ENCODE results near the gene TADA1. TPM values are rescaled to one million over a fixed set of nuclear protein-coding genes. Genes with fewer than 3 reads are reported as not detected.

Gene TADA1
- total RNA-seq, 1 experiment from 2014 or later, result 16.6 TPM

DNA sequence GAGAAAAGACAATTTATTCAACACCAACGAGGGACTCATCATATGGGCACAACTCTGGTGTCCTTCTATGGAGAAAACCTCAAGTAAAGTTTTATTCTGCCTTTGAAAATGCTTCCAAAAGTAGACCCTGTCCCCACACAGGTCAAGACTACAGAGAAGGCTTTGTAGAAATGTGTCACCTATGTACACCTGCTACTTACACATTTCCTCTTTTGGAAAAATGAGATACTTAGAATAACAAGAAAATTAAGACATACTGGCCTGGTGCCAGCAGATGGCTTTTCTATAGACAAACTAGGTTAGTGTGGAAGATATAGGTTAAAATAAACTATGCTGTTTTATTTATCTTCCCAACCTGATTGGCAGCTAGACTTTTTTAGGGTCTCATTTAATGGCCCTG, 23.1 kb downstream of the TADA1 start:
- H3K9me3 Mint-ChIP-seq, result no peaks in the 10 kb centered on the region
- no peak for TF ChIP-seq FOXK1 (CRISPR knock-in tag; IDR thresholded peaks at IDR 0.05)
- TF ChIP-seq ZNF317 (CRISPR knock-in tag; IDR thresholded peaks at IDR 0.05; ENCODE audit: borderline replicate concordance, low read depth), result no peak
- TF ChIP-seq, protein P1, sequence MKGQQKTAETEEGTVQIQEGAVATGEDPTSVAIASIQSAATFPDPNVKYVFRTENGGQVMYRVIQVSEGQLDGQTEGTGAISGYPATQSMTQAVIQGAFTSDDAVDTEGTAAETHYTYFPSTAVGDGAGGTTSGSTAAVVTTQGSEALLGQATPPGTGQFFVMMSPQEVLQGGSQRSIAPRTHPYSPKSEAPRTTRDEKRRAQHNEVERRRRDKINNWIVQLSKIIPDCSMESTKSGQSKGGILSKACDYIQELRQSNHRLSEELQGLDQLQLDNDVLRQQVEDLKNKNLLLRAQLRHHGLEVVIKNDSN (CRISPR knock-in tag; IDR thresholded peaks at IDR 0.05), result no peak
- TF ChIP-seq ZNF281 (CRISPR knock-in tag; IDR thresholded peaks at IDR 0.05), result no peak
- TF ChIP-seq, protein P2, sequence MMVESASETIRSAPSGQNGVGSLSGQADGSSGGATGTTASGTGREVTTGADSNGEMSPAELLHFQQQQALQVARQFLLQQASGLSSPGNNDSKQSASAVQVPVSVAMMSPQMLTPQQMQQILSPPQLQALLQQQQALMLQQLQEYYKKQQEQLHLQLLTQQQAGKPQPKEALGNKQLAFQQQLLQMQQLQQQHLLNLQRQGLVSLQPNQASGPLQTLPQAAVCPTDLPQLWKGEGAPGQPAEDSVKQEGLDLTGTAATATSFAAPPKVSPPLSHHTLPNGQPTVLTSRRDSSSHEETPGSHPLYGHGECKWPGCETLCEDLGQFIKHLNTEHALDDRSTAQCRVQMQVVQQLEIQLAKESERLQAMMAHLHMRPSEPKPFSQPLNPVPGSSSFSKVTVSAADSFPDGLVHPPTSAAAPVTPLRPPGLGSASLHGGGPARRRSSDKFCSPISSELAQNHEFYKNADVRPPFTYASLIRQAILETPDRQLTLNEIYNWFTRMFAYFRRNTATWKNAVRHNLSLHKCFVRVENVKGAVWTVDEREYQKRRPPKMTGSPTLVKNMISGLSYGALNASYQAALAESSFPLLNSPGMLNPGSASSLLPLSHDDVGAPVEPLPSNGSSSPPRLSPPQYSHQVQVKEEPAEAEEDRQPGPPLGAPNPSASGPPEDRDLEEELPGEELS (CRISPR knock-in tag; IDR thresholded peaks at IDR 0.05), result no peak
- TF ChIP-seq RELA (CRISPR knock-in tag; IDR thresholded peaks at IDR 0.05; ENCODE audit: borderline replicate concordance), result no peak
- TF ChIP-seq PRRX2 (CRISPR knock-in tag; IDR thresholded peaks at IDR 0.05), result no peak
- TF ChIP-seq HMGA2 (CRISPR knock-in tag; IDR thresholded peaks at IDR 0.05), result no peak
- TF ChIP-seq NR2C2 (CRISPR knock-in tag; IDR thresholded peaks at IDR 0.05), result no peak
- H3K4me1 Mint-ChIP-seq, result no peaks in the 10 kb centered on the region; the same call in 1 of the 2 replicates
- H3K4me3 Mint-ChIP-seq, result no peak overlapping the region
- no peak overlapping the region for H3K27ac Mint-ChIP-seq
- peaks cover 74% of the 10 kb centered on the region for H3K36me3 Mint-ChIP-seq
- POLR2A ChIA-PET, result interaction anchor here (0.5 kb wide), 1 partner anchor 863 kb away, joined by 4 read pairs; no protein-coding TSS in a partner anchor
- ATAC-seq (no peak), DNase-seq (ENCODE audit: low spot score) (no peak)
- H3K27me3 Mint-ChIP-seq (ENCODE audit: low read depth), result no peaks in the 10 kb centered on the region
- CTCF ChIA-PET, result no interaction called here

GRCh38 chr1:166849135-166849534, 26.9 kb downstream of the TADA1 start:
- Mint-ChIP-seq H3K27ac (no peak overlapping the region), H3K27me3 (ENCODE audit: low read depth) (no peaks in the 10 kb centered on the region), H3K36me3 (peaks cover 86% of the 10 kb centered on the region), H3K4me3 (no peak overlapping the region), H3K4me1 (no peaks in the 10 kb centered on the region; the same call in 1 of the 2 replicates), H3K9me3 (no peaks in the 10 kb centered on the region)
- ATAC-seq (no peak), DNase-seq (ENCODE audit: low spot score) (no peak)
- POLR2A ChIA-PET, result no interaction called here
- CTCF ChIA-PET, result no interaction called here
- no peak for TF ChIP-seq CREM (CRISPR knock-in tag; IDR thresholded peaks at IDR 0.05)
- no peak for TF ChIP-seq MYBL2 (CRISPR knock-in tag; IDR thresholded peaks at IDR 0.05)
- no peak for TF ChIP-seq SOX15 (CRISPR knock-in tag; IDR thresholded peaks at IDR 0.05)
- no peak for TF ChIP-seq ZNF423 (CRISPR knock-in tag; IDR thresholded peaks at IDR 0.05)
- no peak for TF ChIP-seq KAT7 (CRISPR knock-in tag; IDR thresholded peaks at IDR 0.05; ENCODE audit: borderline replicate concordance)
- no peak for TF ChIP-seq PREB (CRISPR knock-in tag; IDR thresholded peaks at IDR 0.05; ENCODE audit: borderline replicate concordance)
- no peak for TF ChIP-seq ZNF416 (CRISPR knock-in tag; IDR thresholded peaks at IDR 0.05)
- TF ChIP-seq, protein P3, sequence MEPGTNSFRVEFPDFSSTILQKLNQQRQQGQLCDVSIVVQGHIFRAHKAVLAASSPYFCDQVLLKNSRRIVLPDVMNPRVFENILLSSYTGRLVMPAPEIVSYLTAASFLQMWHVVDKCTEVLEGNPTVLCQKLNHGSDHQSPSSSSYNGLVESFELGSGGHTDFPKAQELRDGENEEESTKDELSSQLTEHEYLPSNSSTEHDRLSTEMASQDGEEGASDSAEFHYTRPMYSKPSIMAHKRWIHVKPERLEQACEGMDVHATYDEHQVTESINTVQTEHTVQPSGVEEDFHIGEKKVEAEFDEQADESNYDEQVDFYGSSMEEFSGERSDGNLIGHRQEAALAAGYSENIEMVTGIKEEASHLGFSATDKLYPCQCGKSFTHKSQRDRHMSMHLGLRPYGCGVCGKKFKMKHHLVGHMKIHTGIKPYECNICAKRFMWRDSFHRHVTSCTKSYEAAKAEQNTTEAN (CRISPR knock-in tag; IDR thresholded peaks at IDR 0.05), result no peak
- TF ChIP-seq SMAD3 (CRISPR knock-in tag; IDR thresholded peaks at IDR 0.05; ENCODE audit: borderline replicate concordance), result no peak
- TF ChIP-seq, protein P1 (CRISPR knock-in tag; IDR thresholded peaks at IDR 0.05), result no peak
- TF ChIP-seq ATF1 (CRISPR knock-in tag; IDR thresholded peaks at IDR 0.05), result no peak
- no peak for TF ChIP-seq TP53 (CRISPR knock-in tag; IDR thresholded peaks at IDR 0.05)
- TF ChIP-seq, protein P2 (CRISPR knock-in tag; IDR thresholded peaks at IDR 0.05), result no peak
- no peak for TF ChIP-seq ETV6 (CRISPR knock-in tag; IDR thresholded peaks at IDR 0.05)
- no peak for TF ChIP-seq ZNF121 (CRISPR knock-in tag; IDR thresholded peaks at IDR 0.05)
- TF ChIP-seq ZNF281 (CRISPR knock-in tag; IDR thresholded peaks at IDR 0.05), result no peak
